Medulla oblongata (tissue), 1 donor: ENCODE data around the gene RANGRF.
"Not testable (repeated sequence)": the region's sequence is repeated elsewhere in the genome, so short reads cannot be mapped to it uniquely, and the experiment has no call there.

Experiments
- DNase-seq: peaks from one replicate; pipeline ENCODE4 v3.0.0-alpha.2; 2015; ENCODE audit errors: extremely low spot score

RANGRF gene, protein sequence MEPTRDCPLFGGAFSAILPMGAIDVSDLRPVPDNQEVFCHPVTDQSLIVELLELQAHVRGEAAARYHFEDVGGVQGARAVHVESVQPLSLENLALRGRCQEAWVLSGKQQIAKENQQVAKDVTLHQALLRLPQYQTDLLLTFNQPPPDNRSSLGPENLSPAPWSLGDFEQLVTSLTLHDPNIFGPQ

DNA sequence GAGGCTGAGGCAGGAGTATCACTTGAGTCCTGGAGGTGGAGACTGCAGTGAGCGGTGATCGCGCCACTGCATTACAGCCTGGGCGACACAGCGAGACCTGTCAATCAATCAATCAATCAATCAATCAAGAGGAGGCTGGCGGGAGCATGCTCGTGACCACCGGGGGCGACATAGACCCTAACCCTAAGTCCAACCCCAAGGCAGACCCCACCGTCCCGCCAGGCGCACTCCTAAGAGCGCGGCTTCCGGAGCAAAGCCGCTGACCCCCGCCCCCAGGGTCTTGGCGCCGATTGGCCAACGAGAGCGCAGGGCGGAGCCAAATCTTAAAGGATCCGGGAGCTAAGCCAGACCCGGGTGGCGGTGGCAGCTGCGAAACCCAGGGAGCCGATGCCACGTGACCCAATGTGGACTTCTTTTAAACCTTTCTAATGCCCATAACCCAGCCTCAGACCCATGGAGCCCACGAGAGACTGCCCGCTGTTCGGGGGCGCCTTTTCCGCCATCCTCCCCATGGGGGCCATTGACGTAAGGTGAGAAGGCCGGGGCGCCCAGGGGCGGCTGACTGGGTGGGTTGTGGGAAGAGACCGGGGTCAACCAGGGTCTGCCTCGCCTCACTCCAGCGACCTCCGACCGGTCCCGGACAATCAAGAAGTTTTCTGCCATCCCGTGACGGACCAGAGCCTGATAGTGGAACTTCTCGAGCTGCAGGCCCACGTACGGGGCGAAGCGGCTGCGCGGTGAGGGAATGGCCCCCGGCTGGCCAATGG is at the start of gene RANGRF:
Gene RANGRF, plus strand, starts transcription at position 335 of the 767 bp plus-strand sequence. Its CDS starts 119 bp downstream, at position 454.
- DNase-seq, result peak; percentile 95

DNA sequence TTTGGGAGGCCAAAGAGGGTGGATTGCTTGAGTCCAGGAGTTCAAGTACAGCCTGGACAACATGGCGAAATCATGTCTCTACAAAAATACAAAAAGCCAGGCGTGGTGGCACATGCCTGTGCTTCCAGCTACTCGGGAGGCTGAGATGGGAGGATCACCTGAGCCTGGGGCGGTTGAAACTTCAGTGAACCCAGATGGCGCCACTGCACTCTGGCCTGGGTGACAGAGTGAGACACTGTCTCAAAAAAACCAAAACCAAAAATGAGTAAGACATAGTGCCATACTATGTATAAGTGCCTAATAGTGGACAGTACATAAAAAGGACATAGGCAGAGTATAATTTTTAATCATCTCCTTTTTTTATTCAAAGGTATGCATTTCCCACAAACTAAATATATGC is 44.6 kb upstream of the RANGRF start:
- DNase-seq, result no peak

DNA sequence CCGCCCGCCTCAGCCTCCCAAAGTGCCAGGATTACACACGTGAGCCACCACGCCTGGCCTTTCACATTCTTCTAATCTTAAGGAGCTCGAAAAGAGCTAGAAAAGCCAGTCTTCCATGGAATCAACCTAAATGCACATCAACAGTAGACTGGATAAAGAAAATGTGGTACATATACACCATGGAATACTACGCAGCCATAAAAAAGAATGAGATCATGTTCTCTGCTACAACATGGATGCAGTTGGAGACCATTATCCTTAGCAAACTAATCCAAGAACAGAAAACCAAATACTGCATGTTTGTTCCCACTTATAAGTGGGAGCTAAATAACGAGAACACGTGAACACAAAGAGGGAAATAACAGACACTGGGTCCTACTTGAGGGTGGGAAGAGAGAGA is 43.7 kb upstream of the RANGRF start:
- DNase-seq, result no peak

DNA sequence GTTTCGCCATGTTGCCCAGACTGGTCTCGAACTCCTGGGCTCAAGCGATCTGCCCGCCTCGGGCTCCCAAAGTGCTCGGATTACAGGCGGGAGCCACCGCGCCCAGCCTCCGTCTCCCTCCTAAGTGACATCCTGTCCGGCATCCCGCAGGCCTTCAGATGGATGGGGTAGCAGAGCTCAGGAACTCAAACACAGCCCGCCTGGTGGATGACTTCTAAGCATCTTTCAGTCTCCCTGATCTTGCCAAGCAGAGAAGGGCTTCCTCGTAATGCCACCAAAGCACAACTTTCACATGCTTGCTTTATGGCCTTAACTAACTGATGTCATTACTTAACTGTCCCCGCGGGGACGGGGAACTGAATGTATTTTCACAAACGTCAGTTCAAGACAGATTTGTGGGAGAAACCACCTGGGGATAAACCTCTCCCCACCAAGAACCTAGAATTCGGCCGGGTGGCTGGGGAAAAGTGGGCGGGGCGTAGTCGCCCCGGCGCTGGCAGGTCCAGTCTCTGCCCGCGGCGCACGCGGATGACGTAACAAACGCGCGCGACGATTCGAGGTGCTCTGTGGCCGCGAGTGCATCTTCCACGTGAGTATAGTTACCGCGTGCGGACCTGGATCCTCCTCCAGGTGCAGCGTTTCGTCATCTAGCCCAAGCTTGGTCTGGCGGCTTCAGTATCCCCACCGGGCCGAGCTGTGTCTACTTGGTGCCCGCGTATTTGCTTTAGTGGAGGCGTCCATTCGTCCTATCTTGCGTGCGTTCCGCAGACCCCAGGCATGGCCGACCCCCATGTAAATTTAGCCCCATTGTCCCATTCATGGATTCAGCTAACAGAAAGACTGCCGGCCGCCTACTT is 39.5 kb upstream of the RANGRF start, which contains the start of gene PFAS:
Gene PFAS, plus strand, starts transcription at position 539 of the 857 bp plus-strand sequence. CDS start 4,649 bp downstream, outside the sequence.
- DNase-seq, result peak; percentile 95

DNA sequence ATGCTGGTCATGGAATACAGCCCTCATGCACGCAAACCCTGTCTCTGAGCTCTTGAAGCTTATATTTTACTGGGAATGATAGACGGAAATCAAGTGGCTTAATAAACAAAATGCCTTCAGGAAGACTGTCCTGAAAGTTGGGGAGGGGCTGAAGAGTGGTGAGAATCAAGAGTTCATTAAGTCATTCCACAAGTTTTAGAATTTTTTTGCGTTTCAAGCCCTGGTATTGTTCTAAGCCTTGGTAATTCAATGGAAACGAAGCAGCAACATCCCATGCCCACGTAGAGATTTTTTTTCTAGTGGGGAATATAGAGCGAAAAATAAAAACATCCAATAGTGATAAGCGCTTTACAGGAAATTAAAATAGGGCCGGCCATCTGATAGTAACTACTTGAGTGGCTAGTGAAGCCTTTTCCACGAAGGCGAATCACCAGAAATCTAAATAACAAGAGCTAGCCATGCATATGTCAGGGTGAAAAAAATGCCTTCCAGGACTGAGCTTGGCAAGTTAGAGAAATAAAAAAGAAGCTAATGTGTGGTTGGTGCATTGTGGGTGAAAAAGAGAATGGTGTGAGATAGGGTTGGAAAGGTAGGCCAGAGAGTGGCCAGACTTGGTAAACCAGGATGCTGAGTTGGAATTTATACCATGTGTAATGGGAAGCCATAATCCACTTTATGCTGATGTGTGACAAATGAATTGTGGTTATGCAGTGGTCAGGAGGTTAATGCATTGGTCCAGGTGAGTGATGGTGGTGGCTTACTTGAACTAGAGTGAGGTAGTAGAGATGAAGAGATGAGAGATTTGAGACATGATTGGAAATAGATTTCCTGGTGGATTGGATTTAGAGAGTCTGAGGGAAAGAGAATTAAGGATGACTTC is 38.6 kb upstream of the RANGRF start:
- no peak for DNase-seq

DNA sequence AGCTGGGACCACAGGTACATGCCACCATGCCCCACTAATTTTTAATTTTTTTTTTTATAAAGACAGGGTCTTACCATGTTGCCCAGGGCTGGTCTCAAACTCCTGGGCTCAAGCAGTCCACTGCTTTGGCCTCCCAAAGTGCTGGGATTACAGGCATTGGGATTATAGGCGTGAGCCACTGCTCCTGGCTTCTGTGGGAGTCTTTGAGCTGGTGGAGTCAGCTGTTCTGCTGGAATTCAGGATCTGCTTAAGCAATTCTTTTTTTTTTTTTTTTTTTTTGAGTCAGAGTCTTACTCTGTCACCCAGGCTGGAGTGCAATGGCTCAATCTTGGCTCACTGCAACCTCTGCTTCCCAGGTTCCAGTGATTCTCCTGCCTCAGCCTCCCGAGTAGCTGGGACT is 37.1 kb upstream of the RANGRF start:
- DNase-seq, result not testable (repeated sequence)

DNA sequence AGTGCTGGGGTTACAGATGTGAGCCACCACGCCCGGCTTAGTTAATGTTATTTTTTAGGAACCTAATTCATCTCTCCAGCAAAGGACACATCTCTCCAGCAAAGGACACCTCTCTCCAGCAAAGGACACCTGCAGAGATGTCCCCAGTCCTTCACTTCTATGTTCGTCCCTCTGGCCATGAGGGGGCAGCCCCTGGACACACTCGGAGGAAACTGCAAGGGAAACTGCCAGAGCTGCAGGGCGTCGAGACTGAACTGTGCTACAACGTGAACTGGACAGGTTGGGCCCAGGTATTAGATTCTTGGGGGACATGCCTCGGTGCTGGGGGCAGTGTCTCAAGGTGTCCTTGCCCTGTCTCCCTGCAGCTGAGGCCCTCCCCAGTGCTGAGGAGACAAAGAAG is 34.7 kb upstream of the RANGRF start:
- peak; percentile 15 for DNase-seq

DNA sequence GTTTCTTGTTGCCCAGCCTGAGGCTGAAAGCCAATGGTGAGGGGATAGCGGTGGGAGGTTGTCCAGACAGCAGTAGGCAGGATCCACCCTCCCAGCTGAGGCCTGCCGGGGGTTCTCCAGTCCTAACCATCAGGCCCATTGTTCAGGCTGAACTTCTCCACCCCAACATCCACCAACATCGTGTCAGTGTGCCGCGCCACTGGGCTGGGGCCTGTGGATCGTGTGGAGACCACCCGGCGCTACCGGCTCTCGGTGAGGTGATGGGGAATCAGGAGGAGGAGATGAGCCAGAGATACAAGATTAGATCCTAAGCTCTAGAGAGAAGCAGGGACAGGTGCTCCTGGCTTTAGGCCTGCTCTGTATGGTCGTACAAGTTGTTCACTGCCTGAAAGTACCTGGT is 33.6 kb upstream of the RANGRF start:
- no peak for DNase-seq

DNA sequence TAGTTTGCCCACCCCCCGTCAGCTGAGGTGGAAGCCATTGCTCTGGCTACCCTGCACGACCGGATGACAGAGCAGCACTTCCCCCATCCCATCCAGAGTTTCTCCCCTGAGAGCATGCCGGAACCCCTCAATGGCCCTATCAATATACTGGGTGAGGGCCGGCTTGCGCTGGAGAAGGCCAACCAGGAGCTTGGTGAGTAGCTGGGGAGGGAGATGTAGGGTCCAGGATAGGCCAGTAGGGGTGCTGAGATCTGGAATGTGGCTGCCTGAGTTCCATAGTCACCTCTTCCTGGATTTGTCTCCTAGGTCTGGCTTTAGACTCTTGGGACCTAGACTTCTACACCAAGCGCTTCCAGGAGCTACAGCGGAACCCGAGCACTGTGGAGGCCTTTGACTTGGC is 33.0 kb upstream of the RANGRF start:
- DNase-seq, result no peak

DNA sequence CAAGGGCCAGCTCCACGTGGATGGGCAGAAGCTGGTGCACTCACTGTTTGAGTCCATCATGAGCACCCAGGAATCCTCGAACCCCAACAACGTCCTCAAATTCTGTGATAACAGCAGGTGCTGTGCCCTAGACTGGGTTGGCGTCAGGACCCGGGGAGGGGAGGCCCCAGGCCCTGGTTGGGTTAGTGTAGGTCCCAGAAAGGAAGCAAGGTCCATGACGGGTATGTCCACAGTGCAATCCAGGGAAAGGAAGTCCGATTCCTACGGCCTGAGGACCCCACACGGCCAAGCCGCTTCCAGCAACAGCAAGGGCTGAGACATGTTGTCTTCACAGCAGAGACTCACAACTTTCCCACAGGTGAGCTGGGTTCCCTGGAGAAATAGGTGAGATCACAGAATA is 32.2 kb upstream of the RANGRF start:
- no peak for DNase-seq

DNA sequence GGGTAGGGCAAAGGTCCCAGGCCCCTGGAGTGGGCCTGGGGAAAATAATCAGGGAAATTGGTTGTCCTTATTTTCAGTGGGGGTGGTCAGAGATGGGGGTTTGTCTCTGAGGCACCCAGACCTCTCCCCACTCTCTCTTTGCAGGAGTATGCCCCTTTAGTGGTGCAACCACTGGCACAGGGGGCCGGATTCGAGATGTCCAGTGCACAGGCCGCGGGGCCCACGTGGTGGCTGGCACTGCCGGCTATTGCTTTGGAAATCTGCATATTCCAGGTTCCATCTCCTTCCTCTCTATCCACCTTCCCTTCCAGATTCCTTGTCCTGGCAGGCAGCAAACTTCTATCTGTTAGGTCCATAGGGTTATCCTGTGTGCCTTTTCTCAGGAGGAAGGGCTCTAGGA is 31.8 kb upstream of the RANGRF start:
- DNase-seq, result no peak

DNA sequence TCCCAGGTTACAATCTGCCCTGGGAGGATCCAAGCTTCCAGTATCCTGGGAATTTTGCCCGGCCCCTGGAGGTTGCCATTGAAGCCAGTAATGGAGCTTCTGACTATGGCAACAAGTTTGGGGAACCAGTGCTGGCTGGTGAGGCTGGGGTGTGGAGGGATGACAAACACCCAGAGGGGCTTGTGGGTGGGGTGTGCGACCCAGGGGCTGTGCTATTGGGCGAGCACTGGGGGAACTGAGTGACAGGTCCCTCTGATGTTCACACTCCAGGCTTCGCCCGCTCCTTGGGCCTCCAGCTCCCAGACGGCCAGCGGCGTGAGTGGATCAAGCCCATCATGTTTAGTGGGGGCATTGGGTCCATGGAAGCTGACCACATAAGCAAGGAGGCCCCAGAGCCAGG is 30.7 kb upstream of the RANGRF start:
- no peak for DNase-seq

DNA sequence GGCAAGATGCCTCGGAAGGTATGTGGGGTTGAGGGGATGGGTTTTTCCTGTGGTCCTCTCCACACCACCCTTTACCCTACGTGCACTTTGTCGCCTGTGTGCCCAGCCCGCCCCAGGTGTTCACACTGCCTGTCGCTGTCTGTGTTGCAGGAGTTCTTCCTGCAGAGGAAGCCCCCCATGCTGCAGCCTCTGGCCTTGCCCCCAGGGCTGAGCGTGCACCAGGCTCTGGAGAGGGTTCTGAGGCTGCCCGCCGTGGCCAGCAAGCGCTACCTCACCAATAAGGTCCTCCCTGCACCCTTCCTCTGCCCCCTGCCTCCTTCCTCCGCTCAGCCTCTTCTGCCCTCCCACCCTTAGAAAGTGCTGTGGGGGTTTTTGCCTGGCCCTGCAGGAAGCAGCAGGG is 24.1 kb upstream of the RANGRF start:
- DNase-seq, result no peak

DNA sequence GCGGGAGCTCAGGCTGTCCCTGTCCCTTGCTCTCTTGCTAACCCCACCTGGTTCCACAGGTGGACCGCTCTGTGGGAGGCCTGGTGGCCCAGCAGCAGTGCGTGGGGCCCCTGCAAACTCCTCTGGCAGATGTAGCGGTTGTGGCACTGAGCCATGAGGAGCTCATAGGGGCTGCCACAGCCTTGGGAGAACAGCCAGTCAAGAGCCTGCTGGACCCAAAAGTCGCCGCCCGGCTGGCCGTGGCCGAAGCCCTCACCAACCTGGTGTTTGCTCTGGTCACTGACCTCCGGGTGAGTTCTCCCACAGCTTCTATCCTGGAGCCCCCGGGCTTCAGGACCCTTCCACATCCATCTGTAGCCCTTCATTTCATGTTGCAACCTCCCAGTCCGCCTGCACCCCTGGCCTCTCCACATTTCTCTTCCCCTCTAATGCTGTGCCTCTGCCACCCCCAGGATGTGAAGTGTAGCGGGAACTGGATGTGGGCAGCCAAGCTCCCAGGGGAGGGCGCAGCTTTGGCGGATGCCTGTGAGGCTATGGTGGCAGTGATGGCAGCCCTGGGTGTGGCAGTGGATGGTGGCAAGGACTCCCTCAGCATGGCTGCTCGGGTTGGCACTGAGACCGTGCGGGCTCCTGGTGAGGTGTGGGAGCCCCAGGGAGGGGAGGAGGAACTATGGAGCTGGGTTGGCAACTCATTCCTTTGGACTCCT is 23.5 kb upstream of the RANGRF start:
- no peak for DNase-seq

DNA sequence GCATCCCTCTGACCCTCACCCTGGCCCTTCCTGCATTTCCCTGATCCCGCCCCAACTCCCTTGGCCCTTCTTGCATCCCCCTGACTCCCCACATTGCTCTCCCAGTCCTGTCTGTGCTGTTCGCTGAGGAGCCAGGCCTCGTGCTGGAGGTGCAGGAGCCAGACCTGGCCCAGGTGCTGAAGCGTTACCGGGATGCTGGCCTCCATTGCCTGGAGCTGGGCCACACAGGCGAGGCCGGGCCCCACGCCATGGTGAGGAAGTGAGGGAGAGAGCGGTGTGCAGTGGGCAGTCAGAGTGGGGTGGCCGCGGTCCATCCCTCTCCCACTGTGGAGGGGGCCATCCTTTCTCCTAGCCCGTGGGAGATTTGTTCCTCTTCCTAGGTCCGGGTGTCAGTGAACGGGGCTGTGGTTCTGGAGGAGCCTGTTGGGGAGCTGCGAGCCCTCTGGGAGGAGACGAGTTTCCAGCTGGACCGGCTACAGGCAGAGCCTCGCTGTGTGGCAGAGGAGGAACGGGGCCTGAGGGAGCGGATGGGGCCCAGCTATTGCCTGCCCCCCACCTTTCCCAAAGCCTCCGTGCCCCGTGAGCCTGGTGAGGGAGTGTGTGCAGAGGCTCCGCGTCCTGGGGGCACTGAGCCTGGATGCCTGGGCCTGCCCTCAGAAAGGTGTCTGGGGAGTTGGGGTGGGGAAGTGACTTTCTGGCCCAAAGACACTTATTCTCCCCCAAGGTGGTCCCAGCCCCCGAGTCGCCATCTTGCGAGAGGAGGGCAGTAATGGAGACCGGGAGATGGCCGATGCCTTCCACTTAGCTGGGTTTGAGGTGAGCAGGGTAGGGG is 21.6 kb upstream of the RANGRF start:
- DNase-seq, result no peak

DNA sequence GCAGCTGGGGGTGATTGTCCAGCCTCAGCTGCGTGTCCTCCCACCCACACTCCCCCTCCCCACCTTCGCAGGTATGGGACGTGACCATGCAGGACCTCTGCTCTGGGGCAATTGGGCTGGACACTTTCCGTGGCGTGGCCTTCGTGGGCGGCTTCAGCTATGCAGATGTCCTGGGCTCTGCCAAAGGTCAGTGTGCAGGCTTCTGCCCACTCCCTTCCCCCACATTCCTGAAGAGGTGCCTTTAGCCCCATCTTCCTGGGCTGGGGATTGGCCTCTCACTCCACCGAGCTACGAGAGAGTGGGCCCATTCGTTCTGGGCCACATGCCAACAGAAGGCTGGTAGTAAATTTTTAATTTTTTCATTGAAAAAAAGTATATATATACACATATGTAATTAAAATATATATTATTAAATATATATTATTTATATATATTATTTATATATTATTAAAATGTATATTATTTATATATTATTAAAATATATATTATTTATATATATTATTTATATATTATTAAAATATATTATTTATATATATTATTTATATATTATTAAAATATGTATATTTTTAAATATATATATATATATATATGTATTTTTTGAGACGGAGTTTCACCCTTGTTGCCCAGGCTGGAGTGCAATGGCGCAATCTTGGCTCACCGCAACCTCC is 20.9 kb upstream of the RANGRF start:
- no peak for DNase-seq

DNA sequence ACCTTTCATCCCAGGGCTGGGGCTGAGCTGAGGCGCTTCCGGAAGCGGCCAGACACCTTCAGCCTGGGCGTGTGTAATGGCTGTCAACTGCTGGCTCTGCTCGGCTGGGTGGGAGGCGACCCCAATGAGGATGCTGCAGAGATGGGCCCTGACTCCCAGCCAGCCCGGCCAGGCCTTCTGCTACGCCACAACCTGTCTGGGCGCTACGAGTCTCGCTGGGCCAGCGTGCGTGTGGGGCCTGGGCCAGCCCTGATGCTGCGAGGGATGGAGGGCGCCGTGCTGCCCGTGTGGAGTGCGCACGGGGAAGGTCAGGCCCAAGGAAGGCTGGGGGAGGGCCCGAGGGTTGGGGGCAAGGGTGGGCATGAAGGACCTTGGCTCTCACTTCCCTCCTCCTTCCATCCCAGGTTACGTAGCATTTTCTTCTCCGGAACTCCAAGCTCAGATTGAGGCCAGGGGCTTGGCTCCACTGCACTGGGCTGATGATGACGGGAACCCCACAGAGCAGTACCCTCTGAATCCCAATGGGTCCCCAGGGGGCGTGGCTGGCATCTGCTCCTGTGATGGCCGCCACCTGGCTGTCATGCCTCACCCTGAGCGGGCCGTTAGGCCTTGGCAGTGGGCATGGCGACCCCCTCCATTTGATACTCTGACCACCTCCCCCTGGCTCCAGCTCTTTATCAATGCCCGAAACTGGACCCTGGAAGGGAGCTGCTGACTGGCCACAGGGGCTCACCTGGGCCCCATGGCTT is 19.7 kb upstream of the RANGRF start:
- DNase-seq, result no peak

DNA sequence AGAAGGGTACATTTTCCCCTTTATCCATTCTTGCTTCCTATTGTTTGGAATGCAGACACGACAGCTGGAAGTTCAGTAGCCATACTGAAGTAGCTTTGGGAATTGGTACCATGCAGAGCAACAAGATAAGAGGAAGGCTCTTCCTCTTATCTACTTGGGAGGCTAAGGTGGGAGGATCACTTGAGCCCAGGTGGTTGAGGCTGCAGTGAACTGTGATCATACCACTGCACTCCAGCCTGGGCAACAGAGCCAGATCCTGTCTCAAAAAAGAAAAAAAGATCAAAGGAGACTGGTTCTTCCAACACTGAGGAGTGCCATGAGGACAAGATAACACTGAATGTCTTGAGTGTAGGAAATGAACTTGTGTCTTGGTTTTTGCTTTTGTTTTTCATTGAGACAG is 16.0 kb upstream of the RANGRF start:
- DNase-seq, result no peak
